ENCODE results near the gene KIF6.
"Not testable (repeated sequence)": the region's sequence is repeated elsewhere in the genome, so short reads cannot be mapped to it uniquely, and the experiment has no call there.

The KIF6 gene

DNA sequence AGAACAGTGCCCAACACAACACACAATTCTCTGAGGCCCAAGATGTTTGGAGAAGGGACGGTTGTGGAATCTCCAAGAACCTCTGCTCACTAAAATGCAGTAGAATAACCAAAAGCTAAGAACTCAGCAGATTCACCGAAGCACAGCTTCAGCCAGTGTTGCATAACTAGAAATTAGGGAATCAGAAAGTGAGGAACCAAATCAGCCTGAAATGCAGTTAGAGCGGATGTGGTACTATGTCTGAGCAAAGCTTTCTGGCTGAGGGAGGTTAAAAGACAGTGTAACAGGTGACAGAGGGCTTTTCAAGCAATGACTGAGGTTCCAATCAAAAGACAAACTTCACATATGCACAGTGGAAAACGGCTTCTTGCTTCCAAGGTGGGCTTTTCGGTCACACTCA, 204.8 kb downstream of the KIF6 start:
- H3K4me3 ChIP-seq (replicated peaks; ENCODE audit: low read depth, low read length), result no peak overlapping the region
- TF ChIP-seq, protein P1, sequence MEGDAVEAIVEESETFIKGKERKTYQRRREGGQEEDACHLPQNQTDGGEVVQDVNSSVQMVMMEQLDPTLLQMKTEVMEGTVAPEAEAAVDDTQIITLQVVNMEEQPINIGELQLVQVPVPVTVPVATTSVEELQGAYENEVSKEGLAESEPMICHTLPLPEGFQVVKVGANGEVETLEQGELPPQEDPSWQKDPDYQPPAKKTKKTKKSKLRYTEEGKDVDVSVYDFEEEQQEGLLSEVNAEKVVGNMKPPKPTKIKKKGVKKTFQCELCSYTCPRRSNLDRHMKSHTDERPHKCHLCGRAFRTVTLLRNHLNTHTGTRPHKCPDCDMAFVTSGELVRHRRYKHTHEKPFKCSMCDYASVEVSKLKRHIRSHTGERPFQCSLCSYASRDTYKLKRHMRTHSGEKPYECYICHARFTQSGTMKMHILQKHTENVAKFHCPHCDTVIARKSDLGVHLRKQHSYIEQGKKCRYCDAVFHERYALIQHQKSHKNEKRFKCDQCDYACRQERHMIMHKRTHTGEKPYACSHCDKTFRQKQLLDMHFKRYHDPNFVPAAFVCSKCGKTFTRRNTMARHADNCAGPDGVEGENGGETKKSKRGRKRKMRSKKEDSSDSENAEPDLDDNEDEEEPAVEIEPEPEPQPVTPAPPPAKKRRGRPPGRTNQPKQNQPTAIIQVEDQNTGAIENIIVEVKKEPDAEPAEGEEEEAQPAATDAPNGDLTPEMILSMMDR (IDR thresholded peaks at IDR 0.05; ENCODE audit: low read depth, low read length, missing control alignments), result no peak
- no peak for DNase-seq (ENCODE audit: extremely low read depth, low read depth)

GRCh38 chr6:39518221-39518620, 207.0 kb downstream of the KIF6 start:
- TF ChIP-seq, protein P1 (IDR thresholded peaks at IDR 0.05; ENCODE audit: low read depth, low read length, missing control alignments), result no peak
- DNase-seq (ENCODE audit: extremely low read depth, low read depth), result no peak
- no peak overlapping the region for H3K4me3 ChIP-seq (replicated peaks; ENCODE audit: low read depth, low read length)

DNA sequence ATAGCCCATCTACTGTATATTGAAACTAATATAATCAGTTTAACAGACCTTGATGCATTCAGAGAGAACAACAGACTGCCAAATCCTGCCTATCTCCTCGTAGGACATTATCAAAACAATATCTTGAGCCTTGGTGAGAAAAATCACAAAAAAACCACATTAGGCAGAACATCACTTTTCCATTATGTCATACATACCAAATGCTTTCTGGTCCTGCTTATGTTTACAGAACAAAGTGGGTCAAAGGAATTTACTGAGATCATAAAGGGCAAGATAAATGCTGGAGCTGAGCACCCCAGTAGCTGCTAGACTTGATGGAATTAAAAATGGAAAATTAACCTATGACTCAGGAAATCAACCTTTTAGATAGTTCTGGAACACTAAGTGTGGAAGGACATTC, 207.5 kb downstream of the KIF6 start:
- TF ChIP-seq, protein P1 (IDR thresholded peaks at IDR 0.05; ENCODE audit: low read depth, low read length, missing control alignments), result no peak
- no peak for DNase-seq (ENCODE audit: extremely low read depth, low read depth)
- no peak overlapping the region for H3K4me3 ChIP-seq (replicated peaks; ENCODE audit: low read depth, low read length)

GRCh38 chr6:39516471-39516870, 208.7 kb downstream of the KIF6 start:
- H3K4me3 ChIP-seq (replicated peaks; ENCODE audit: low read depth, low read length), result no peak overlapping the region
- TF ChIP-seq, protein P1 (IDR thresholded peaks at IDR 0.05; ENCODE audit: low read depth, low read length, missing control alignments), result no peak
- no peak for DNase-seq (ENCODE audit: extremely low read depth, low read depth)

- no peak overlapping the region for H3K4me3 ChIP-seq (replicated peaks; ENCODE audit: low read depth, low read length)
- DNase-seq (ENCODE audit: extremely low read depth, low read depth), result no peak
- TF ChIP-seq, protein P1 (IDR thresholded peaks at IDR 0.05; ENCODE audit: low read depth, low read length, missing control alignments), result no peak
These were observed 209.7 kb downstream of the KIF6 start for GRCh38 chr6:39515471-39515870.

GRCh38 chr6:39515006-39515405, 210.2 kb downstream of the KIF6 start:
- TF ChIP-seq, protein P1 (IDR thresholded peaks at IDR 0.05; ENCODE audit: low read depth, low read length, missing control alignments), result no peak
- H3K4me3 ChIP-seq (replicated peaks; ENCODE audit: low read depth, low read length), result no peak overlapping the region
- DNase-seq (ENCODE audit: extremely low read depth, low read depth), result no peak

DNA sequence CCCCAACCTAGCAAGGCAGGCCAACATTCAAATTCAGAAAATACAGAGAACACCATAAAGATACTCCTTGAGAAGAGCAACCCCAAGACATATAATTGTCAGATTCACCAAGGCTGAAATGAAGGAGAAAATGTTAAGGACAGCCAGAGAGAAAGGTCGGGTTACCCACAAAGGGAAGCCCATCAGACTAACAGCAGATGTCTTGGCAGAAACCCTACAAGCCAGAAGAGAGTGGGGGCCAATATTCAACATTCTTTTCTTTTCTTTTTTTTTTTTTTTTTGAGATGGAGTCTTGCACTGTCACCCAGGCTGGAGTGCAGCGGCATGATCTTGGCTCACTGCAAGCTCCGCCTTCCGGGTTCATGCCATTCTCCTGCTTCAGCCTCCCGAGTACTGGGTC, 215.4 kb downstream of the KIF6 start:
- H3K4me3 ChIP-seq (replicated peaks; ENCODE audit: low read depth, low read length), result not testable (repeated sequence)

More for the DNA sequence above, 215.4 kb downstream of the KIF6 start:
- DNase-seq (ENCODE audit: extremely low read depth, low read depth), result not testable (repeated sequence)
